SK-N-SH (cell line): ENCODE results near the gene NUP37. TPM values are rescaled to one million over a fixed set of nuclear protein-coding genes. Genes with fewer than 3 reads are reported as not detected.
A peak's percentile ranks its signal among the peaks of the same experiment; 100 is the strongest.

Experiments used
- CHD2 ChIP-seq: fragments of 150-350 bp; IDR thresholded peaks from 2 replicates; pipeline ENCODE4 v1.6.1; 2018; ENCODE audit warnings: low read length; ENCODE audit not compliant: partially characterized antibody
- CTCF ChIP-seq: fragments of 200-600 bp; sonication (generic); IDR thresholded peaks from 2 replicates; pipeline ENCODE4 v1.6.1; 2017; ENCODE audit warnings: antibody characterized with exemption, mild to moderate bottlenecking, moderate library complexity
- EP300 ChIP-seq, 2 experiments: IDR thresholded peaks; 2 replicates each; pipeline versions ENCODE4 v1.4.0 to v1.6.1; 2012; ENCODE audit warnings: borderline replicate concordance in 1 of 2, low read depth in 1 of 2, low read length in 1 of 2
- FOSL2 ChIP-seq: IDR thresholded peaks from 2 replicates; pipeline ENCODE4 v1.4.0; 2012; ENCODE audit warnings: low read depth, mild to moderate bottlenecking, moderate library complexity, borderline replicate concordance
- GABPA ChIP-seq: IDR thresholded peaks from 2 replicates; pipeline ENCODE4 v1.4.0; 2012; ENCODE audit warnings: low read depth, mild to moderate bottlenecking
- IRF3 ChIP-seq: fragments of 150-350 bp; IDR thresholded peaks from 2 replicates; pipeline ENCODE4 v1.6.1; 2016; ENCODE audit warnings: mild to moderate bottlenecking, low read depth, low read length
- JUND ChIP-seq: IDR thresholded peaks from 2 replicates; pipeline ENCODE4 v1.4.0; 2012
- MEF2A ChIP-seq: IDR thresholded peaks from 2 replicates; pipeline ENCODE4 v1.4.0; 2012; ENCODE audit warnings: low read depth, borderline replicate concordance
- NFIC ChIP-seq: IDR thresholded peaks from 2 replicates; pipeline ENCODE4 v1.4.0; 2012; ENCODE audit warnings: borderline replicate concordance
- NRF1 ChIP-seq: IDR thresholded peaks from 2 replicates; pipeline ENCODE4 v1.6.1; 2012; ENCODE audit warnings: low read depth, mild to moderate bottlenecking, low read length
- RAD21 ChIP-seq: IDR thresholded peaks from 2 replicates; pipeline ENCODE4 v1.6.1; 2012; ENCODE audit warnings: mild to moderate bottlenecking, low read length
- RCOR1 ChIP-seq: fragments of 150-350 bp; IDR thresholded peaks from 2 replicates; pipeline ENCODE4 v1.6.1; 2017; ENCODE audit warnings: antibody characterized with exemption, low read length
- REST ChIP-seq: IDR thresholded peaks from 2 replicates; pipeline ENCODE4 v1.6.1; 2012; ENCODE audit warnings: mild to moderate bottlenecking, low read depth, low read length, moderate library complexity
- RFX5 ChIP-seq: IDR thresholded peaks from 2 replicates; pipeline ENCODE4 v1.6.1; 2012; ENCODE audit warnings: mild to moderate bottlenecking, improper control_type of control experiment, low read length
- RXRA ChIP-seq: IDR thresholded peaks from 2 replicates; pipeline ENCODE4 v1.4.0; 2012; ENCODE audit warnings: low read depth, mild to moderate bottlenecking, borderline replicate concordance
- SMC3 ChIP-seq: IDR thresholded peaks from 2 replicates; pipeline ENCODE4 v1.6.1; 2012; ENCODE audit warnings: low read depth, low read length, improper control_type of control experiment
- TAF1 ChIP-seq: IDR thresholded peaks from 2 replicates; pipeline ENCODE4 v1.6.1; 2012; ENCODE audit warnings: low read depth, mild to moderate bottlenecking, low read length, moderate library complexity, borderline replicate concordance
- TEAD4 ChIP-seq: IDR thresholded peaks from 2 replicates; pipeline ENCODE4 v1.4.0; 2012; ENCODE audit warnings: mild to moderate bottlenecking, borderline replicate concordance; ENCODE audit not compliant: insufficient read depth
- YY1 ChIP-seq: IDR thresholded peaks from 2 replicates; pipeline ENCODE4 v1.4.0; 2012; ENCODE audit warnings: low read depth, mild to moderate bottlenecking
- polyA plus RNA-seq, 3 experiments: library from polyadenylated mRNA; depleted of rRNA; stranded (reverse); fragments of >200 nt; gene quantifications; 2 replicates each; pipeline ENCODE4 v1.2.3, GENCODE V29; 2012
- TF ChIP-seq, protein P1 (sequence below): IDR thresholded peaks from 2 replicates; pipeline ENCODE4 v1.4.0; 2012; ENCODE audit warnings: low read depth, borderline replicate concordance

Gene NUP37
- polyA plus RNA-seq, 1 of the 3 experiments (the other 2 are of a cell fraction): 29.2 TPM

GRCh38 chr12:102061560-102062418 is 58.1 kb downstream of the NUP37 start, which contains the start of gene WASHC3 (continued):
- TF ChIP-seq FOSL2: no peak
- no peak for TF ChIP-seq SMC3
- TF ChIP-seq RXRA: no peak
- no peak for TF ChIP-seq RAD21
- TF ChIP-seq YY1: no peak
- no peak for TF ChIP-seq TEAD4
- no peak for TF ChIP-seq IRF3
- no peak for TF ChIP-seq EP300 (IDR thresholded peaks at IDR 0.05; ENCODE audit: borderline replicate concordance in 1 of 2, low read depth in 1 of 2, low read length in 1 of 2)
- TF ChIP-seq GABPA: peak; percentile 90
- no peak for TF ChIP-seq JUND
- TF ChIP-seq, protein P1, sequence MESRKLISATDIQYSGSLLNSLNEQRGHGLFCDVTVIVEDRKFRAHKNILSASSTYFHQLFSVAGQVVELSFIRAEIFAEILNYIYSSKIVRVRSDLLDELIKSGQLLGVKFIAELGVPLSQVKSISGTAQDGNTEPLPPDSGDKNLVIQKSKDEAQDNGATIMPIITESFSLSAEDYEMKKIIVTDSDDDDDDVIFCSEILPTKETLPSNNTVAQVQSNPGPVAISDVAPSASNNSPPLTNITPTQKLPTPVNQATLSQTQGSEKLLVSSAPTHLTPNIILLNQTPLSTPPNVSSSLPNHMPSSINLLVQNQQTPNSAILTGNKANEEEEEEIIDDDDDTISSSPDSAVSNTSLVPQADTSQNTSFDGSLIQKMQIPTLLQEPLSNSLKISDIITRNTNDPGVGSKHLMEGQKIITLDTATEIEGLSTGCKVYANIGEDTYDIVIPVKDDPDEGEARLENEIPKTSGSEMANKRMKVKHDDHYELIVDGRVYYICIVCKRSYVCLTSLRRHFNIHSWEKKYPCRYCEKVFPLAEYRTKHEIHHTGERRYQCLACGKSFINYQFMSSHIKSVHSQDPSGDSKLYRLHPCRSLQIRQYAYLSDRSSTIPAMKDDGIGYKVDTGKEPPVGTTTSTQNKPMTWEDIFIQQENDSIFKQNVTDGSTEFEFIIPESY: peak; percentile 86
- TF ChIP-seq CHD2: peak; percentile 96
- TF ChIP-seq MEF2A: no peak
- TF ChIP-seq RFX5: no peak
- TF ChIP-seq RCOR1: no peak; the same call in 1 of the 2 replicates
- TF ChIP-seq REST: no peak
- no peak for TF ChIP-seq NRF1
- TF ChIP-seq NFIC: no peak
- no peak for TF ChIP-seq CTCF
- no peak; the same call in 1 of the 2 replicates for TF ChIP-seq TAF1
